Measurements from ENCODE around the gene ANKMY1. TPM values are rescaled to one million over a fixed set of nuclear protein-coding genes. Genes with fewer than 3 reads are reported as not detected.
A peak's percentile ranks its signal among the peaks of the same experiment; 100 is the strongest.

ANKMY1 gene
- total RNA-seq, 2 experiments from 2014 or later, result 25.7 to 26.2 TPM

GRCh38 chr2:240435948-240436682 lies 121.7 kb downstream of the ANKMY1 start:
- ChIA-PET CTCF (no interaction called here), POLR2A (interaction anchor here (1.0 kb wide), 1 partner anchor 150 kb away, joined by 3 read pairs; the partner anchor contains the start of gene CAPN10)
- Histone ChIP-seq H3K9me3 (ENCODE audit: control insufficient read depth in 1 of 2, insufficient read depth in 1 of 2, low read length in 2 of 2) (peaks cover 0 to 9% of the 10 kb centered on the region in 2 experiments), H3K4me1 (ENCODE audit: insufficient read depth, low read length) (peaks cover 25% of the 10 kb centered on the region), H3K27ac (ENCODE audit: low read depth in 1 of 2, low read length in 2 of 2) (no peak overlapping the region), H3K4me3 (ENCODE audit: low read length) (peak overlapping the region; percentile 16), H3K27me3 (ENCODE audit: control insufficient read depth in 1 of 2, insufficient read depth in 2 of 2, low read length in 2 of 2) (peaks cover 22 to 27% of the 10 kb centered on the region in 2 experiments), H3K36me3 (ENCODE audit: insufficient read depth, low read length) (no peaks in the 10 kb centered on the region)
- TF ChIP-seq CTCF (IDR thresholded peaks at IDR 0.05), result no peak
- Mint-ChIP-seq H3K27ac (no peak overlapping the region), H3K9me3 (no peaks in the 10 kb centered on the region), H3K4me1 (ENCODE audit: low read depth) (peaks cover 4% of the 10 kb centered on the region), H3K36me3 (ENCODE audit: low read depth) (peaks cover 4% of the 10 kb centered on the region), H3K27me3 (peaks cover 22% of the 10 kb centered on the region), H3K4me3 (peak overlapping the region; percentile 76)
- no peak for ATAC-seq (ENCODE audit: poor library complexity)
- DNase-seq, result peak in 2 of 14 experiments; percentile 15 to 37
- intact Hi-C loops (cut with DNase I, micrococcal nuclease), result loop anchor here in 1 of 2 experiments (2.0 to 10.0 kb wide), 5 partner anchors 126 to 411 kb away; partner anchors contain the start of genes CAPN10, DUSP28 and NDUFA10

GRCh38 chr2:240435457-240435947 lies 122.3 kb downstream of the ANKMY1 start, which contains the start of gene GPC1:
Gene GPC1 (plus strand): TSS chr2:240435663. CDS start chr2:240435919, 256 bp downstream.
- Histone ChIP-seq H3K27me3 (ENCODE audit: control insufficient read depth in 1 of 2, insufficient read depth in 2 of 2, low read length in 2 of 2) (peaks cover 22 to 27% of the 10 kb centered on the region in 2 experiments), H3K4me1 (ENCODE audit: insufficient read depth, low read length) (peaks cover 25% of the 10 kb centered on the region), H3K4me3 (ENCODE audit: low read length) (peak within 1 kb of the TSS; percentile 51), H3K36me3 (ENCODE audit: insufficient read depth, low read length) (no peaks in the 10 kb centered on the region), H3K9me3 (ENCODE audit: control insufficient read depth in 1 of 2, insufficient read depth in 1 of 2, low read length in 2 of 2) (peaks cover 0 to 9% of the 10 kb centered on the region in 2 experiments), H3K27ac (ENCODE audit: low read depth in 1 of 2, low read length in 2 of 2) (no peak within 1 kb of the TSS)
- H3K36me3 Mint-ChIP-seq (ENCODE audit: low read depth), result peaks cover 4% of the 10 kb centered on the region
- CTCF ChIA-PET, result no interaction called here
- no peak for TF ChIP-seq CTCF (IDR thresholded peaks at IDR 0.05)
- DNase-seq, result peak in 9 of 14 experiments; percentile 19 to 79 (median 53)
- POLR2A ChIA-PET, result interaction anchor here (1.0 kb wide), 1 partner anchor 151 kb away, joined by 3 read pairs; the partner anchor contains the start of gene CAPN10
- intact Hi-C loops (cut with DNase I, micrococcal nuclease), result loop anchor here in 1 of 2 experiments (2.0 to 10.0 kb wide), 5 partner anchors 127 to 411 kb away; partner anchors contain the start of genes CAPN10, DUSP28 and NDUFA10
- H3K9me3 Mint-ChIP-seq, result no peaks in the 10 kb centered on the region
- H3K4me3 Mint-ChIP-seq, result peak within 1 kb of the TSS; percentile 93
- H3K27ac Mint-ChIP-seq, result peak within 1 kb of the TSS; percentile 61
- ATAC-seq (ENCODE audit: poor library complexity), result peak; percentile 59
- H3K4me1 Mint-ChIP-seq (ENCODE audit: low read depth), result peaks cover 4% of the 10 kb centered on the region
- peaks cover 22% of the 10 kb centered on the region for H3K27me3 Mint-ChIP-seq

- no peaks in the 10 kb centered on the region for H3K36me3 ChIP-seq (ENCODE audit: insufficient read depth, low read length)
- H3K4me1 ChIP-seq (ENCODE audit: insufficient read depth, low read length), result peaks cover 25% of the 10 kb centered on the region
- peak overlapping the region; percentile 51 for H3K4me3 ChIP-seq (ENCODE audit: low read length)
- H3K27ac ChIP-seq (ENCODE audit: low read depth in 1 of 2, low read length in 2 of 2), result no peak overlapping the region
- peaks cover 22% of the 10 kb centered on the region for H3K27me3 Mint-ChIP-seq
- CTCF ChIA-PET, result no interaction called here
- peak overlapping the region; percentile 61 for H3K27ac Mint-ChIP-seq
- H3K27me3 ChIP-seq (ENCODE audit: control insufficient read depth in 1 of 2, insufficient read depth in 2 of 2, low read length in 2 of 2), result peaks cover 22 to 27% of the 10 kb centered on the region in 2 experiments
- peak; percentile 83 for ATAC-seq (ENCODE audit: poor library complexity)
- POLR2A ChIA-PET, result interaction anchor here (1.0 kb wide), 1 partner anchor 152 kb away, joined by 3 read pairs; the partner anchor contains the start of gene CAPN10
- DNase-seq, result peak; percentile 76 to 95 (median 89)
- peaks cover 0 to 9% of the 10 kb centered on the region in 2 experiments for H3K9me3 ChIP-seq (ENCODE audit: control insufficient read depth in 1 of 2, insufficient read depth in 1 of 2, low read length in 2 of 2)
- TF ChIP-seq CTCF (IDR thresholded peaks at IDR 0.05), result no peak
- peaks cover 4% of the 10 kb centered on the region for H3K36me3 Mint-ChIP-seq (ENCODE audit: low read depth)
- intact Hi-C loops (cut with DNase I, micrococcal nuclease), result loop anchor here in 1 of 2 experiments (2.0 to 10.0 kb wide), 5 partner anchors 127 to 410 kb away; partner anchors contain the start of genes CAPN10, DUSP28 and NDUFA10
- H3K4me1 Mint-ChIP-seq (ENCODE audit: low read depth), result peaks cover 4% of the 10 kb centered on the region
- H3K4me3 Mint-ChIP-seq, result peak overlapping the region; percentile 93
- no peaks in the 10 kb centered on the region for H3K9me3 Mint-ChIP-seq
Measured at GRCh38 chr2:240434728-240435456, 122.9 kb downstream of the ANKMY1 start.
